Epithelial cell of esophagus (primary cell): ENCODE measurements around the gene ARIH1.
"Not testable (repeated sequence)": the region's sequence is repeated elsewhere in the genome, so short reads cannot be mapped to it uniquely, and the experiment has no call there.

Experiments used
- DNase-seq: peaks from one replicate; pipeline ENCODE4 v3.0.0; 2010; ENCODE audit warnings: low read depth
- H3K4me3 ChIP-seq: 2 replicates; pipeline ENCODE4 v1.5.1; 2011; ENCODE audit warnings: mild to moderate bottlenecking, low read length, control low read depth
- CTCF ChIP-seq: IDR thresholded peaks from 2 replicates; pipeline ENCODE4 v1.5.1; 2011; ENCODE audit warnings: low read depth, mild to moderate bottlenecking, low read length, control low read depth, inconsistent platforms; ENCODE audit not compliant: insufficient read depth; ENCODE audit errors: missing control alignments

Gene ARIH1

GRCh38 chr15:72590427-72590826 is 116.3 kb downstream of the ARIH1 start:
- DNase-seq = no peak
- no peak overlapping the region for H3K4me3 ChIP-seq
- no peak for TF ChIP-seq CTCF

GRCh38 chr15:72591361-72591760 is 117.2 kb downstream of the ARIH1 start:
- no peak for TF ChIP-seq CTCF
- no peak overlapping the region for H3K4me3 ChIP-seq
- DNase-seq = no peak

- DNase-seq = no peak
- no peak for TF ChIP-seq CTCF
- H3K4me3 ChIP-seq = no peak overlapping the region
These were observed 118.0 kb downstream of the ARIH1 start for GRCh38 chr15:72592097-72592496.

- DNase-seq = no peak
- TF ChIP-seq CTCF = no peak
- no peak overlapping the region for H3K4me3 ChIP-seq
These were observed 118.5 kb downstream of the ARIH1 start for GRCh38 chr15:72592676-72593075.

- TF ChIP-seq CTCF = no peak
- H3K4me3 ChIP-seq = no peak overlapping the region
- no peak for DNase-seq
These were observed 119.7 kb downstream of the ARIH1 start for GRCh38 chr15:72593838-72594237.

GRCh38 chr15:72599855-72600464 is 125.8 kb downstream of the ARIH1 start:
- peak; percentile 63 for DNase-seq
- H3K4me3 ChIP-seq = no peak overlapping the region
- TF ChIP-seq CTCF = peak; percentile 77

- no peak overlapping the region for H3K4me3 ChIP-seq
- no peak for TF ChIP-seq CTCF
- DNase-seq = no peak
These were observed 130.7 kb downstream of the ARIH1 start for GRCh38 chr15:72604794-72605193.

GRCh38 chr15:72608084-72608483 is 134.0 kb downstream of the ARIH1 start:
- H3K4me3 ChIP-seq, DNase-seq: not testable (repeated sequence)
